Measurements from ENCODE around the gene HNRNPM.
"Not testable (repeated sequence)": the region's sequence is repeated elsewhere in the genome, so short reads cannot be mapped to it uniquely, and the experiment has no call there.

The HNRNPM gene

GRCh38 chr19:8429044-8429443, 15.7 kb upstream of the HNRNPM start:
- no peak for DNase-seq

- no peak for DNase-seq
Observed at GRCh38 chr19:8429826-8430225, 14.9 kb upstream of the HNRNPM start.

- DNase-seq = no peak
Observed at GRCh38 chr19:8430650-8431049, 14.1 kb upstream of the HNRNPM start.

GRCh38 chr19:8438236-8438635, 6.5 kb upstream of the HNRNPM start:
- DNase-seq = no peak

- DNase-seq = no peak
Observed at GRCh38 chr19:8441725-8442544, 2.8 kb upstream of the HNRNPM start.

GRCh38 chr19:8444140-8444676, 567 bp upstream of the HNRNPM start:
- DNase-seq = not testable (repeated sequence)

- no peak for DNase-seq
Observed at GRCh38 chr19:8445488-8446001, 770 bp downstream of the HNRNPM start.

- DNase-seq = no peak
Observed at GRCh38 chr19:8446061-8446709, 1.4 kb downstream of the HNRNPM start.

- no peak for DNase-seq
Observed at GRCh38 chr19:8449830-8450229, 5.1 kb downstream of the HNRNPM start.

- no peak for DNase-seq
Observed at GRCh38 chr19:8451377-8451776, 6.6 kb downstream of the HNRNPM start.

- DNase-seq = no peak
Observed at GRCh38 chr19:8451885-8452284, 7.1 kb downstream of the HNRNPM start.

- no peak for DNase-seq
Observed at GRCh38 chr19:8452446-8453123, 7.8 kb downstream of the HNRNPM start.

GRCh38 chr19:8453616-8454015, 8.8 kb downstream of the HNRNPM start:
- no peak for DNase-seq

- DNase-seq = no peak
Observed at GRCh38 chr19:8454218-8454617, 9.4 kb downstream of the HNRNPM start.

GRCh38 chr19:8455018-8455417, 10.2 kb downstream of the HNRNPM start:
- DNase-seq = no peak

GRCh38 chr19:8456064-8456463, 11.3 kb downstream of the HNRNPM start:
- no peak for DNase-seq

- DNase-seq = no peak
Observed at GRCh38 chr19:8457209-8457608, 12.4 kb downstream of the HNRNPM start.

GRCh38 chr19:8457827-8458226, 13.1 kb downstream of the HNRNPM start:
- no peak for DNase-seq

- no peak for DNase-seq
Observed at GRCh38 chr19:8458380-8458779, 13.6 kb downstream of the HNRNPM start.

- DNase-seq = no peak
Observed at GRCh38 chr19:8459095-8459494, 14.3 kb downstream of the HNRNPM start.

GRCh38 chr19:8459520-8460270, 14.9 kb downstream of the HNRNPM start:
- DNase-seq = no peak

- no peak for DNase-seq
Observed at GRCh38 chr19:8460516-8461298, 15.9 kb downstream of the HNRNPM start.
